ENCODE results near the gene ARFRP1.

The ARFRP1 gene

DNA sequence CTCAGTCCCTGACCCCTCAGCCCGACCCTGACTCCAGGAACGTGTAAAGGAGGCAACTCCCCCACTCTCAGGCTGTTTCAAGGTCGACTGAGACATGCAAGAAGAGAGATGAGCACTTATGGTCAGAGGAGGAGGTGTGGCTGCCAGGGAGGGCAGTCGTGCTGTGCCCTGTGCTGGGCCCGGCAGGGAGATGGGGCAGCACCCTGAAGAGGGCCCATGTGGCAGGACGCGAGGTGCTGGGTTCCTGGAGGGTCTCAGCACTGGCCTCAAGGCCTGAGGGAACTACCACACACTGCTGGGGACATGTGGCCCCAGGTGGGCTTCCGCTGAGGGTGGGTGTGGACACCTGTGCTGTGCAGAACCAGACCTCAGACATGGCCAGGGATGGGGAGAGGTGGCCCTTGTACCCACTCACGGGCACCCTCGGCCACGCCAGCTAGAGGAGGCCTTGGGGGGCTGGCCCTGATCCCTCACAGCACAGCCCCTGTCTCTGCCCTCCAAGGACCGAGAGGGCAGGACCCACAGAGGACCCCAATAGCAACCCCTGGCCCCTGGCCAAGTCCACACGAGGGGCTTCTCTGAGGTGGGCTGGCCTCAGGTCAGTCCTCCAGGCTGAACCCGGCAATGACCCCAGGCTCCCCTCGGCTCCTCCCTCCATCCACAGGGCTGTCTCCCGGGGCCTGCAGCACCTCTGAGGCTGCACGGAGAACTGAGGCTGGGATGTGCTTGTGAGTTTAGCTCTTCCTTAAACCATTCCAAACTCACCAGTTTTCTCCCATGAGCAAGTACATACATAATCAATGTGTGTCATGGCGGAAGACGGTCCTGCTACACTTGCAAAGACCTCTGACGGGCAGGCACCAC, 40.5 kb upstream of the ARFRP1 start:
- no peak for DNase-seq (ENCODE audit: low read depth, low spot score)
- ChIA-PET POLR2A (no interaction called here), CTCF (interaction anchor here (1.3 kb wide), 1 partner anchor 27 kb away, joined by 5 read pairs; no protein-coding TSS in a partner anchor)
- TF ChIP-seq, protein P1, sequence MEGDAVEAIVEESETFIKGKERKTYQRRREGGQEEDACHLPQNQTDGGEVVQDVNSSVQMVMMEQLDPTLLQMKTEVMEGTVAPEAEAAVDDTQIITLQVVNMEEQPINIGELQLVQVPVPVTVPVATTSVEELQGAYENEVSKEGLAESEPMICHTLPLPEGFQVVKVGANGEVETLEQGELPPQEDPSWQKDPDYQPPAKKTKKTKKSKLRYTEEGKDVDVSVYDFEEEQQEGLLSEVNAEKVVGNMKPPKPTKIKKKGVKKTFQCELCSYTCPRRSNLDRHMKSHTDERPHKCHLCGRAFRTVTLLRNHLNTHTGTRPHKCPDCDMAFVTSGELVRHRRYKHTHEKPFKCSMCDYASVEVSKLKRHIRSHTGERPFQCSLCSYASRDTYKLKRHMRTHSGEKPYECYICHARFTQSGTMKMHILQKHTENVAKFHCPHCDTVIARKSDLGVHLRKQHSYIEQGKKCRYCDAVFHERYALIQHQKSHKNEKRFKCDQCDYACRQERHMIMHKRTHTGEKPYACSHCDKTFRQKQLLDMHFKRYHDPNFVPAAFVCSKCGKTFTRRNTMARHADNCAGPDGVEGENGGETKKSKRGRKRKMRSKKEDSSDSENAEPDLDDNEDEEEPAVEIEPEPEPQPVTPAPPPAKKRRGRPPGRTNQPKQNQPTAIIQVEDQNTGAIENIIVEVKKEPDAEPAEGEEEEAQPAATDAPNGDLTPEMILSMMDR (IDR thresholded peaks at IDR 0.05; ENCODE audit: insufficient read depth, low read length, missing control alignments) = no peak
- no peak overlapping the region for H3K4me3 ChIP-seq (ENCODE audit: low read depth, low read length)

DNA sequence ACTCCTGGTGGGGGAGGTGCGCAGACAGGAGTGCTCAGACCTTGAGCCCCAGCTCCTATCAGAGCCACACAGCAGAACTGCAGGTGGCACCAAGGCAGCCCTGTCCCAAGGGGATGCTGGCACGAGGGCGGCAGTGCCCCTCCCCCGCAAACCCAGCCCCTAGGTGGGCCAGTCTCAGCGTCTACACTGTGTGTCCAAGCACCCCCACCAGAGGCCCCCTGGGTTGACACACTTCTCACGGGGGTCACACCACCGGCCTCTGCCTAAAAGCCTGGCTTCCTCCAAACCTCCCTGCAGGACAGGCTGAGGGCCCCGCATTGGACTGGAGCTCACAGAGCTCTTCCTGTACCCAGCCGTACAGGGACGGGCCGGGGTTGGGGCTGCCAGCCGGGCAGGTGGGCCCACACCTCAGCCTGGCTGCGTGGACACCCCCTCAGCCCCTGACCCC, 39.9 kb upstream of the ARFRP1 start:
- no peak for DNase-seq (ENCODE audit: low read depth, low spot score)
- ChIA-PET POLR2A (no interaction called here), CTCF (interaction anchor here (1.1 kb wide), 1 partner anchor 28 kb away, joined by 4 read pairs; no protein-coding TSS in a partner anchor)
- TF ChIP-seq, protein P1 (IDR thresholded peaks at IDR 0.05; ENCODE audit: insufficient read depth, low read length, missing control alignments) = no peak
- no peak overlapping the region for H3K4me3 ChIP-seq (ENCODE audit: low read depth, low read length)

DNA sequence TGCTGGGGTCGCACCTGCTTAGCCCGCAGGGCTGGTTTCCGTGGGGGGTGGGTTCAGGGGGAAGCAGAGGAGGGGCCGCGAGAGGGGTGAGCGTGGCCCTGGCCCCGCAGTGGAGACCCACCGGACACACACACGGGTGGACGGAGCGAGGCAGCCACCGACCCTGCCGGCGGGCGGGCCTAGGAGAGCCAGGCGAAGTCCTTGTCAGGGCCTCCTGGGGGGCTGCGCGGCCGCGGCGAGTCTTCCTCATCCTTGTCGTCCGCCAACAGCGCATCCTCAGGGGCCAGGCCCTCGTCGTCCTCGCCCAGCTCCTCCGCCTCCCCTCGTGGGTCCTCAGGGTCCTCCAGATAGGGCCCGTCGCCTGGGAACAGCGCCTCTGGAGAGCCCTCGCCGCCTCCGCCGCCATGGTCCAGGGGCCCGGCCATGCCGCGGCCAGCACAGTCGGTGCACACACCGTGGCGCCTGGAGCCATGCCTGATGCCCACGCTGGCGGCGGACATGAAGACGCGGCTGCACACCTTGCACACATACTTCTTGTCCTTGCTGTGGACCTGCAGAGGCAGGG, 39.1 kb upstream of the ARFRP1 start:
- ChIA-PET CTCF (interaction anchor here (1.1 kb wide), 1 partner anchor 28 kb away, joined by 4 read pairs; no protein-coding TSS in a partner anchor), POLR2A (no interaction called here)
- no peak for DNase-seq (ENCODE audit: low read depth, low spot score)
- no peak overlapping the region for H3K4me3 ChIP-seq (ENCODE audit: low read depth, low read length)
- TF ChIP-seq, protein P1 (IDR thresholded peaks at IDR 0.05; ENCODE audit: insufficient read depth, low read length, missing control alignments) = no peak

DNA sequence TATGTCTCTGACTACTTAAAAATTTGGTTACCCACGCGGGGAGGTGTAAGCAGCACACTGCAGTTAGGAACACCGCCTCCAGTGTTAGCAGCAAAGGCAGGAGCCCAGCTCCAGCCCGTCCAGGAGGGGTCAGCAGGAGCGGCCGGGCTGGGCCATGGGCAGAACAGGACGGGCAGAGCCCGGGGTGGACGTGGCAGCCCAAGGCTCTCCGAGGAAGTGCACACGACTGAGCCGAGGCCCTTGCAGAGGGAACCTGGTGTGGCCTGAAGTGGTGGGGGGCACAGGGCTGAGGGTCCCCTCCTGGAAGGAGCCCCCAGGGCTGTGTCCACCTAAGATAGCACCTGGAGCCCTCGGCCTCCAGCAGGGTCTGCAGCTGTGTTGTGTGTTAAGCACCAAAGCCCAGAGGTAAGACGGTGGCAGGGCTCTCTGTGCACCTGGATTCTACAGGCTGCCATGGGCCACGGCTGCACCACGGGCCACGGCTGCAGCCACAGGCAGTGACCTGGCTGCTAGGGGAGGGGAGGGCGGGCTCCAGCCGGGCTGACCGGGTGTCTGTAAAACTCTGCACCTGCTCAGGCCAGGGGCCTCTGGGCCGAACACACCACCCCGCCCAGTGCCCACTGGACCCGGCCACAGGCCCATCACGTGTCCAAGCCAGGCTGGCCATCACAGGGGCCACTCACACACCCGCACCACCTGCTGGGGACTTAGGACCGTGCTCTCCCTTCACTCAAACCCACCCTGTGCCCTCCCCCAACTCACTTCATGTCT, 38.4 kb upstream of the ARFRP1 start:
- TF ChIP-seq, protein P1 (IDR thresholded peaks at IDR 0.05; ENCODE audit: insufficient read depth, low read length, missing control alignments) = no peak
- no peak overlapping the region for H3K4me3 ChIP-seq (ENCODE audit: low read depth, low read length)
- no peak for DNase-seq (ENCODE audit: low read depth, low spot score)
- CTCF ChIA-PET = interaction anchor here (1.1 kb wide), 1 partner anchor 29 kb away, joined by 4 read pairs; no protein-coding TSS in a partner anchor
- POLR2A ChIA-PET = interaction anchor here (0.7 to 1.2 kb wide), 2 partner anchors 11 to 84 kb away, joined by 3 read pairs; no protein-coding TSS in a partner anchor

DNA sequence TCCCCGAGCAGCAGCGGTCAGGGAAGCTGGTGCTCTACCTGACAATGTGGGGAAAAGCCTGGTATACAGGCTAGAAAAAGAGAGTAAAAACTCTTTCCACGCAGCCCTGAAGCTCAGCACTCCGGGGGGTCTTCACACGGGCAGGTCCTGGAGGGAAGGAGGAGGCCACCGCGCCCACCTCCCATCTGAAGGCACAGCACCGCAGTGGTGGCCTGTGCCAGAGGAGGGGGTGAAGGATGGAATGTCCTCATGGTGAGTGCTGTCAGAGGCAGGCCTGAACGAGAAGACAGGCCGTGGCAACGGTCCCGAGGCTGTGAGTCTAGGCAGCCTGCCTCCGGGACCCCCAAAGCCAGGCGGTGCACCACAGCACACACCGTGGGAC, 37.6 kb upstream of the ARFRP1 start:
- DNase-seq (ENCODE audit: low read depth, low spot score) = no peak
- ChIA-PET POLR2A (interaction anchor here (0.7 to 1.2 kb wide), 2 partner anchors 10 to 83 kb away, joined by 3 read pairs; no protein-coding TSS in a partner anchor), CTCF (no interaction called here)
- no peak overlapping the region for H3K4me3 ChIP-seq (ENCODE audit: low read depth, low read length)
- TF ChIP-seq, protein P1 (IDR thresholded peaks at IDR 0.05; ENCODE audit: insufficient read depth, low read length, missing control alignments) = no peak

Measured in AG04449 (cell line).